ENCODE results near the gene FKBP9. TPM values are rescaled to one million over a fixed set of nuclear protein-coding genes. Genes with fewer than 3 reads are reported as not detected.
"Not testable (repeated sequence)": the region's sequence is repeated elsewhere in the genome, so short reads cannot be mapped to it uniquely, and the experiment has no call there.

The FKBP9 gene
- total RNA-seq, 1 experiment from 2014 or later = 146 TPM

DNA sequence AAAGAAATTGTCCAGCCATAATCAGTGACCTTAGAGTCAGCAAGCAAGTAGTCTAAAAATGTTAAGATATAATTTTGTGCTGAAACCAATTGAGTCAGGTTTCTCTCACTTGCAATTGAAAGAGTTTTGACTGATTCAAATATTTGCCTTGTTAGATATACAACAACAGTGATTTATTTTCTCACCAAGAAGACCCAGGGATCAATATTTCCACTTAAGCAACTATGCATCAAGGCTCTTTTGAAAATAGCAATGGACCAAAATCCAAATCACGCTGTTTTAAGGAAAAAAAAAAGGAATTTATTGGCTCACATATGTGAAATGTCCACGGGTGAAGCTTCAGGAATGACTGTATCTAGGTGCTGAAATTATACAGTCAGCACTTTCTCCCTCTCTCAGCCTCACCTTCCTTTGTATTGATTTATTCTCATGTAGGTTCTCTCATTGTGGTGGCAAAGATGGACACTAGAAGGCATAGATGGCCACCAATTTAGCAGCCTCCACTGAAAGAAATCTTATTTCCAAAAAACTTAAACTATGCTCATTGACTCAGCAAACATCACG, 9.7 kb upstream of the FKBP9 start:
- DNase-seq (ENCODE audit: extremely low read depth, low read depth) = no peak

DNA sequence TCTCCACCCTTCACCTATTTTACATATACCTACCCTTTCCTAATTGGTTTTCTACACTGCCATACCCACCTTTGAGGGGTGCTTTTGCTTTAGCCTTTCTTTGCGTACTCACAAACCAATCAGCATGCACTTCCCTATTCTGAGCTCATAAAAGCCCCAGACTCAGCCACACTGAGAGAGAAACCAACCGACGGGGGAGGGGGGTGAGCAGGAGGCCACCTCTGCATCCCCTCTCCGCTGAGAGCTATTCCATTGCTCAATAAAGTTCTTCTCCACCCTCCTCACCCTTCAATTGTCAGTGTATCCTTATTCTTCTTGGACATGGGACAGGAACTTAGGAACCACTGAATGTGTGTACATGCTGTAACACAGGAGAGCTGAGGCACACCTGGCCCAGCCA, 9.0 kb upstream of the FKBP9 start:
- no peak for DNase-seq (ENCODE audit: extremely low read depth, low read depth)

DNA sequence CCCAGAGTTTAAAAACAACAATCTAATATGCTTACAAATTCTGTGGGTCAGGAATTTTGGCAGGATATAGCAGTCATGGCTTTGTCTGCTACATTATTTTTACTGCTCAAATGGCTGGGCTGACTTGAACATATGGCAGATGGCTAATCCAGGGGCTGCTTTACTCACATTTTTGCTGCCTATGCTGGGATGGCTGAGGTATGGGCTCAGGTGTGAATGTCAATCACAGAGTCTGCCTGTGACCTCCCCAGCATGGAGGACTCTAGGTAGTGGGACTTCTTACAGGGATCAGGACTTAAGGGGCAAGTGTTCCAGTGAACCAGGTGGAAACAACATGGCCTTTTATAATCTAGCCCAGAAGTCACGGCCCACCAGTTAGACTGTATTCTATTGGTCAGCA, 4.4 kb upstream of the FKBP9 start:
- no peak for DNase-seq (ENCODE audit: extremely low read depth, low read depth)

DNA sequence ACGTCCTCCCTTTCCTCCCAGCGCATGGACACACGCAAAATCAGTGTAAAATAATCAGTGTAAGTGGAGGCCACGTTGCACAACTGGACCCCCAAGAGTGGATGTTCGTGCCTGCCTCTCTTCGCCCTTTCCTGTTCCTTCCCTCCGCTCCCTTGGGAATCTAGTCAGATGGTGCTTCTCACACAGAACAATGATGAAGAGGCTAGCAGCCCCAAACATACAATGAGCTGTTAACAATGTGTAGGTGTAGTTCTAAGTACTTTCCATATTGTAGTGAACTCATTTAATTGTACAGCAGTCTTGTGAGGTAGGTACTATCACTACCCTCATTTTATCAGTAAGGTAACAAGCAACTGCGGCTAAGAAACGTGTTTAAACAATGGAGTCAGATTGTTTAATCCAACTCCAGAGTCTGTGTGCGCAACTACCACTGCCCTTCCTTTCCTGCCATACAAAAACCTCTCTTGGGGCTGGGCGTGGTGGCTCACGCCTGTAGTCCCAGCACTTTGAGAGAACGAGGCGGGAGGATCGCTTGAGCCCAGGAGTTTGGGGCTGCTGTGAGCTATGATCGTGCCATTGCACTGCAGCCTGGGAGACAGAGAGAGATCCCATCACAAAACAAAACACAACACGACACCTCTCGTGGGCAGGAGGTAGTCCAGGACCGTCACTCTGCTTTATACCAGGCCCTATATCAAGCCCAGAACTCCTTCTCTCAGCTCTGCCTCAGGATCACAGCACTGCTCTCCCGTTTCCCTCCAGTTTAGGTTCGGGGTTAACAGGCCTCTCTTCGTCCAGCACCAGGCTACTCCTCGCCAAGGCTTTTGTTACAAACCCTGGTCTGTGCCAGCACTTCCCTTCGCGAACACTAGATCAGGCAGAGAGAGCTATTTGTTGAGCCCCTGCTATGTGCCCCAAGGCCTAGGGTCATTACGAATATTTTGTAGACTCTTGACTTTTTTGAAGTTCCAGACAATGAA, 1.1 kb downstream of the FKBP9 start:
- peak; percentile 27 for DNase-seq (ENCODE audit: extremely low read depth, low read depth)

DNA sequence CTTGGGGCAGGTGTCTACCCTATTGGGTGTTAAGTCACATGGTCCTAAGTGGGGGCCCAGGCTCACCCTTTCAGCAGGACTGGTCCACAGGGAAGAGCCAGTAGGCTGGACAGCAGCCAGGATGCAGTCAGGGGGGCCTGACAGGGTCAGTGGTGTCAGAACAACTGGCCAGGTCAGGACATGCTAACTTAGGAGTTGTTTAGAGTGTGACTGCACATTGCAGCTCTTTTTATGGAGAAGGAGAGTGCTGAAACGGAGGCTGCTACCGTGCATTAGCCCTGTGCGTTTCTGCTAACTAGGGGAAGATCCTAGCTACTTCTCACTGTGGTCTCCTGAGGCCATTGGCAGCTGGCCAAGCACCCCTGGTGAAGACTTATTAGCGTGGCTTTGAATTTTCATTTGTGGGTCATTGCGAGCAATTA, 6.7 kb downstream of the FKBP9 start:
- DNase-seq (ENCODE audit: extremely low read depth, low read depth) = not testable (repeated sequence)

DNA sequence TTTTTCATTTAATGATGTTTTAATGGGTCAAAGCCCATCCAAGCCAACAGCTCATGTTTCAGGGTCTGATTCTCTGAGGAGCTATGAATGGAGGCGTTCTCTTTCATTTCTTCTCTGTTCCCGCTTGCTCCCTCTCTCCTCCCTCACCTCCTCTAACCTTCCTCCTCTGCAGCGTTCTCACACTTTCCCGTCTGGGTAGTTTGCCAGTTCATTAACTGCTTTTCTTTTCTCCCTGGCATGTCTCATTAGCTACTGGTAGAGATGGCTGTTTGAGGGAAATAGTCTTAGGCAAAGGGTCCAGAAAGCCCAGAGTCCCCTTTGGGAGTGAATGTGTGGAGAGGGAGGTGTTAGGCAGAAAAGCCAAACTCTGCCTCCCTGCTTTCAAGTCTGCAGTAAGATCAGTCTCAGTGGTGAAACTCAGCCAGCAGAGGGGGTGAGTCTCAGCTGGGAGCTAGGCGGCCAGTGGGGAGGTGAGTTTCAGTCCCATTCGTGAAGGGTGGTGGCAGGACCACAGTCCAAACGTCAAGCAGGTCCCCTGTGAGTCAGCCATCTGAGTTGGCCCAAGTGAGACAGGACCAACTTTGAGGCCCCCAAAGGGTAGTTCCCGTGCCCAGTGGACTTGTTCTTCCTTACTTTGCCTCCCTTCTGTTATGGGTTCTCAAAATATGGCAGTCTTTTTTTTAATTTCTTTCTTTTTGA, 7.4 kb downstream of the FKBP9 start:
- not testable (repeated sequence) for DNase-seq (ENCODE audit: extremely low read depth, low read depth)

DNA sequence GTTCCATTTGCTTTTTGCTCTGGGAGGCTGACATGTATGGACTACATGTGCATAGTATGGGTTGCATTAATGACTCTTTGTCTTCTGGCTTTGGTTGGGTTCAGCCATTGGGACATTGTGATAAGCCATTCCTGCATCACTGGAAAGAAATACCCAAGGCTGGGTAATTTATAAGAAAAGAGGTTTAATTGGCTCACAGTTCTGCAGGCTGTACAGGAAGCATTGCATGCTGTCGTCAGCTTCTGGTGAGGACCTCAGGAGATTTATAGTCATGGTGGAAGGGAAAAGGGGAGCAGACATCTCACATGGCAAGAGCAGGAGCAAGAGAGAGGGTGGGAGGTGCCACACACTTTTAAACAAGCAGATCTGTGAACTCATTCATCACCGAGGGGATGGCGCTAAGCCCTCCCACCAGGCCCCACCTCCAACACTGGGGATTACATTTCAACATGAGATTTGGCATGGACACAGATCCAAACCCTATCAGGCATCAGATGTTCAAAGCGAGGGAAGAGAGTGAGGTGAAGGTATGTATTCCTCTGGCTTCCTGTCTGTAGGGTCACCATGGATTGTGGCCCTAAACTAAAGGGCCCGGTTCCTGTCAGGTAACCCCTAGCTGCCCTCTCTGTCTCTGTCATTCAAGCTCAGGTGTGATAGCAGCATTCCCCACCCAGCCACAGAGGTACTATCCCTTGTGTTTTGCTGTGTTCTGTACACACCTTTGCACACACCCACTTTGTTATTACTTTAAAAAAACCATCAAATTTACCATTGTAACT, 9.4 kb downstream of the FKBP9 start:
- not testable (repeated sequence) for DNase-seq (ENCODE audit: extremely low read depth, low read depth)

DNA sequence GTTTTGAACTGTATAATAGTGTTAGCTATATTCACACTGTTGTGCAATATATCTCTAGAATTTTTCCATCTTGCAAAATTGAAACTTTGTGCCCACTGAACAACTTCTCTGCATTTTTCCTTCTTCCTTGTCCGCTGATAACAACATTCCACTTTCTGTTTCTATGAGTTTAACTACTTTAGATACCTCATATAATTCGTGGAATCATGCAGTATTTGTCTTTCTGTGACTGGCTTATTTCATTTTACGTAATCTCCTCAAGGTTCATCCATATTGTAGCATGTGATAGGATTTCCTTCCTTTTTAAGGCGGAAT, 10.0 kb downstream of the FKBP9 start:
- DNase-seq (ENCODE audit: extremely low read depth, low read depth) = not testable (repeated sequence)

DNA sequence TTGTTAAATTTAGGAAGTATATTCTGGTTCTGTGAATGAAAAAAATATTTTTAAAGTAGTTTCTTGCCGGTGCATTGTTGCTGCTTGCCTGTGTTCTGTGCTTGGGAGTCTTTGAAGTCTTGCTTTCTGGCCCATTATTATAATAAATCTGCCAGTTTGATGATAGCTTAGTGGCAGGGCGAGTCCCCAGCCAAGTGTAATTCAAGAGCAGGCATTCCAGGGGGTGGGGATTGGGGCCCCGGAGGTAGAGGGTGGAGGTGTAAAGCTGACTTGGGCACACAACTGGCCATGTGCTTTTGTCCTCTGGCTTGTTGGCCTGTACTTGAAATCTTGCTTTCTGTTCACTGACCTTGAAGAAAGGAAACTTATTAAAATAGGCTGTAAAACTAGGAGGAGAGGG, 14.7 kb downstream of the FKBP9 start:
- DNase-seq (ENCODE audit: extremely low read depth, low read depth) = not testable (repeated sequence)

DNA sequence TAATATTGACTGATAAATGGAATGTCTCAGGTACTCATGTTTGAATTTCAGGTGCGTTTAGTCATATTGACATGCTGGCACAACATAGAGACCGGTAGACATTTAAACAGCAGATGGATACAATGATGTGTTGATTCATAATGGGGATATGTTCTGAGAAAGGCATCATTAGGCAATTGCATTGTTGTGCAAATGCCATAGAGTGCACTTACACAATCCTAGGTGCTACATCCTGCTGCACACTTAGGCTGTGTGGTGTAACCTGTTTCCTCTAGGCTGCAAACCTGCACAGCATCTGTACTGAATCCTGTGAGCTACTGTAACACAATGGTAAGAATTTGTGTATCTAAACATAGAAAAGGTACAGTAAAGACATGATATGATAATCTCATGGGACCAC, 19.9 kb downstream of the FKBP9 start:
- DNase-seq (ENCODE audit: extremely low read depth, low read depth) = not testable (repeated sequence)

DNA sequence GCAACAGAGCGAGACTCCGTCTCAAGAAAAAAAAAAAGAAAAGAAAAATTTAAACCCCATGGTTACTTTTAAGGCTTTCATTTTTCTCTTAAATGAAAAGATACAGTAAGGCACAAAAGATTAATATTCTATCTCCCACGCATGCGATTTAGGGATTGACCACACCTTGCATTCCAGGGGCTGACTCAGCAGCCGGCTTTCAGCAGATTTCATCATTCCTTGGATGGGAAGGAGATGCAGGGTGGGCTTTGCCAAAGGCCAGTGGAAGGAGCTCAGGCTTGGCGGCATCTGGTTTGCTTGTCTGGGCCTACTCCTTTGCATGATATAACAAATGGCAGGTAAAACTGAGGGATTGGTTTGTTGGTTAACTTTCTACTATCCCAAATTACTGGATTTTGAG, 22.0 kb downstream of the FKBP9 start:
- peak; percentile 45 for DNase-seq (ENCODE audit: extremely low read depth, low read depth)

DNA sequence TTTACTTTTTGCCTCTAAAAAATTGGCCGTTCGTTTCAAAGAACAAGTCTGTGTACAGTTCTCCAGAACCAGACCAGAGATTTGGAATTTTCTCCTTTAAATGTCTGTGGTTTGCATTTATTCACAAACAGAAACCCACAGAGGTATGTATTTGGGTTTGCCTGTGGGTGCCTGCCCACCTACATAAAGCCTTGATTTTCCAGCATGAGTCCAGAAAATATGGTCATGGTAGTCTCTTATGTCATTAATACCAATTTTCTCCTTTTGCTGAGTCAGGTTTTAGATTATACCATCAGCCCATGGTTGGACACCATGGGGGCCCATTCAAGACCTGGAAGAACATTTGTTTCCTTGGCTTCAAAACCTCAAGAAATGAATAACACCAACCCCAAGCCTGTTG, 22.7 kb downstream of the FKBP9 start:
- DNase-seq (ENCODE audit: extremely low read depth, low read depth) = not testable (repeated sequence)

DNA sequence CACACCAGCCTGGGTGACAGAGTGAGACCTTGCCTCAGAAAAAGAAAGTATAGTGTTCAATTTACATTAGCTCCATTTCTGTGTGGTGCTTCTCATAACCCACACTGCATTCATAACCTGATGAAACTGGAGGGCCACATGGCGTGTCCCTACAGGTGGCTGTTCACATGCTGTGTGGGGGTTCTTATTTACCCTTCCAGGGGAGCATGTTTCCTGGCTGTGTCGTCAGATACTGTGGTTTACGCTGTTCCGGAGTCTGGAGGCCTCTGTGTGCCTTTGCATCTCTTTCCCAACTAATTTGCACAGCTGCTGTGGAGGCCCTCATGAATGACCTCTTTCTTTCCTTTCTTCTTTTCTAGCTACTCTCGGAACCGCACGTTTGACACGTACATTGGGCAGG, 30.9 kb downstream of the FKBP9 start:
- not testable (repeated sequence) for DNase-seq (ENCODE audit: extremely low read depth, low read depth)

DNA sequence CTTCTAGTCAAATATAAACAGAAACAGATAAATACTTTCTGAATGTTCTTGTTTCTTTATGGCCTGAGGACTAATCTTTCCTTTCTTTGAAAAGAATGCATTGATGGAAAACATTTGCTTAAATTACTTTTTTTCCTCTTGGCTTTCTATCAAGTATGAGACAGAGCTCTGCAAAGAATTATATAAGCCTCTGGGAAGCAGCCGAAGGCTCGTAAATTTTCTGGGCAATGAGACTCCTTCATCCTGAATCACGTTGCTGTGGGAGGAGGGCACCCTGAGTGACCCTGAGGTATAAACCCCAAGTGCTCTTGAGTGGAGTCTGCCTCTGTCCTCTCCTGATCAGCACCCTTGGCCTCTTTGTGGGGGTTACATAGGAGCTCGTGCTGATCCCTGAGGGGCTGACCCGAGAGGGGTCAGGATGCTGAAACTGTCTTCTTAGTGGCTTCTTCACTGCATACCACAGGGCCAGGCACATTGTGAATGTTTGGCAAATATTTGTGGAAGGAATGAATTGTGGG, 33.9 kb downstream of the FKBP9 start:
- DNase-seq (ENCODE audit: extremely low read depth, low read depth) = not testable (repeated sequence)

DNA sequence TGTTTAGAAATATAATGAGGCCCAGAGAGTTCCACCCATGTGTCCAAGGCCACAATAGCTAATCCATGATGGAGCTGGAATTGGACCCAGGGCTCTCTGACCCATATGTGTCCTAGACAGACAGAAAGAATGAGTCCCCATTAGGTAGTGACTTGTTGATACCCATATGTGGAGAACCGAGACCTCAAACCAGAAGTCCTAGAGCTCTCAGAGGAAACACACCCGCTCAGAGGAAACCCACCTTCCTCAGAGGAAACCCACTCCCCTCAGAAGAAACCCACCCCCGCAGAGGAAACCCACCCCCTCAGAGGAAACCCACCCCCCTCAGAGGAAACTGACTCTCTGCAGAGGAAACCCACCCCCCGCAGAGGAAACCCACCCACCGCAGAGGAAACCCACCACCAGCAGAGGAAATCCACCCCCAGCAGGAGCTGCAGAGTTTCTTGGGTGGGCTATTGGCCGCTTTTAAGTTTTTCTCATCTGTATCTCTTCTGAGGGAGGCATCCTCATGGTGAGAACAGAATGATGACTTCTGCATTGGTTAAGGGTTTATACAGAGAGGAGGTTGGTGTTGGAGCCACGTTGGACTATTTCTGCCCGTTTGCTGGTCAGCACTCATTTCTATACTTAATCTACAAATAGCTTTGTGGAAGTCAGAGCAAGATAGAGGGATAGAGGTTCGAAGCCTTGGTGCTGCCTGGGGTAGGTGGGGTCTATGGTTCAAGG, 34.9 kb downstream of the FKBP9 start:
- not testable (repeated sequence) for DNase-seq (ENCODE audit: extremely low read depth, low read depth)

DNA sequence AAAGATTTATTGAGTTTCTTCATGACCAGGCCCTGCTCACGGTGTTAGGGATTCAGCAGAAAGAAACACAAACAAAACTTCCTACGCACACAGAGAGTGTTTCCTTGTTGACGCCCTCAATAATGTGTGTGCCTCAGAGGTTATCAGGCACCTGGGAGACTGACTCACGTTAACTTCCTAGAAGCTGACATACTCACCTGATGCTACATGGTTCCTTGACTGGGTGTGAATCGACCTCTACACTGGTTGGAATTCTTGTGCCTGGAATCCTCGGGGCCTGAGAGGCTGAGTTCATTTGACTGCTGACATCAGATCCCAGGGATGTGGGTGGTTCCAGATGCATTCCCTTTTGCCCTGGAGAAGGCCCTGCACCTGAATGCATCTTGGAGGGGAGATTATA, 35.5 kb downstream of the FKBP9 start:
- not testable (repeated sequence) for DNase-seq (ENCODE audit: extremely low read depth, low read depth)

DNA sequence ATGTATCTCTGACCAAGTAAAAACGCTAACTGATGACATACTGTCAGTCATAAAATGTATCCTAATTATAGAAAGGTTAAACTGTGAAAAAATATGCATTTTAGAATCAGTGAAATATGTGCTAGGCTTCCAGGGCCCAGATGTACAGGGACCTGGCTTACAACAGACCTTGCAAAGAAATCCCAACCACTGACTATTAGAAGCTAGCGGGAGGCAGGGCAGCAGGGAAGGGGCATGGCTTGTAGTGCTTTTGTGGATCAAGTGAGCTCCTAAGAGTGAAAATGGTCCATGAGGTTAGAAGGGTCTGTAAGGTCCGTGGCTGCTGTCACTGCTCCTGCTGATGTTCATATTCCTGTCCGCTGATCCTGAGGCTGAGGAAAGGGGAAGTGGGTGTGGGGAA, 40.7 kb downstream of the FKBP9 start:
- DNase-seq (ENCODE audit: extremely low read depth, low read depth) = not testable (repeated sequence)

DNA sequence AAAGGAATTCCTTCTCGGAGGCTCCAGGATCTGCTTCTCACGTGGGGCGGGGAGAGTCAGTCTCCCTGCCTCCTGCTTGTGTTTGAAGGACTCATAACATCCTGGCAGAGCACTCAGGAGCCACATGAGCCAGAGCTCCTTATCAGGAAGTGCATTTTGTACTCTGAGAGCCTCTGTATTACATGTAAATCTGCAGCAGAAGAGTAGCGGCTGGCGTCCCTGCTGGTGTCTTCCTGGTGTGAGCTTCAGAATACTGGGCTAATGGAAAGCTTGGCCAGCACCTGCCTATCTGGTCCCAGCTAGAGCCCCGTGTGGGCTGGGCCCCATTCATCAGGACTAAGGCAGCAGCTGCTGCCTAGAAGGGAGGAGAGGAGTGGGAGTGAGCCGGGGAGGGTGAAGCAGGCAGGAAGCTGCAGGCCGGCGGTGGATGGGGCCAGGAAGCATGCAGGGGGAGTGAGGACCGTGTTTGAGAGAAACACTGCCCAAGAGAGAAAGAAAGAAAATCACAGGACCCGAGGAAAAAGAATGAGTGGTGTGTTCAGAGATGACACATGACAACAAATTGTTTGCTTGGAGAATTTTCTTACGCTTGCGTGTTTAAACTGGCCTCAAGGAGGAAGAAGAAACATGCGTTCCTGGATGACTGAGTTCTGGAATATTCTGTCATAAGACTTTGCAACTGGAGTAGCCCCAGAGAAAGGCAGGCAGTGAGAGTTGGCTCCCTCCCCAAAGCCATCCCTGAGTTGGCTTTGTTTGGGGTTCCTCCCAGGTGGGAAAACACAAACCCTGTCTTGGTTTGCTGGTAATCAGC, 41.3 kb downstream of the FKBP9 start:
- not testable (repeated sequence) for DNase-seq (ENCODE audit: extremely low read depth, low read depth)

DNA sequence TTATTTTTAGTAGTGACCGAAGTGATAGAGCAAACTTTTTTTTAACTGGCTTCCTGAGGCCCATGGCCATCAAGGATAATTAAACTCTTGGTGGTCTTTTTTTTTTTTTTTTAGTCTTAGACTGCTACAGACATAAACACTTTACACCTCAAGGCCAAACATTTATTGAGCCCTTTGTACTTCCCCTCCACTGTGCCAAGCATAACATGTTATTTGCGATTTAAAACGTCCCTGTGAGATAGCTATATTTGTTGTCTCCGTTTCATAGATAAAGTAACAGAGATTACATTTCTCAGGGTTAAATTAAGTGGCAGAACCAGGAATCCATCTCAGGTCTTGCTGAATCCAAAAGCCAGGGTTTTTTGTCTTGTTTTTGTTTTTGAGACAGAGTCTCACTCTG, 42.1 kb downstream of the FKBP9 start:
- not testable (repeated sequence) for DNase-seq (ENCODE audit: extremely low read depth, low read depth)

All from NCI-H460 (cell line).